COLO668 (cell line): ENCODE results near the gene CAMK2A.

Experiments used
- DNase-seq: peaks from one replicate; lab custom pipeline; 2025; ENCODE audit not compliant: unreplicated experiment; lab: John Stamatoyannopoulos, UW

Gene CAMK2A

GRCh38 chr5:150300496-150301169, 11.1 kb upstream of the CAMK2A start:
- DNase-seq: no peak

GRCh38 chr5:150299571-150300327, 10.2 kb upstream of the CAMK2A start:
- DNase-seq: no peak

- no peak for DNase-seq
Measured at GRCh38 chr5:150298701-150299451, 9.3 kb upstream of the CAMK2A start.

GRCh38 chr5:150297934-150298595, 8.5 kb upstream of the CAMK2A start:
- no peak for DNase-seq

- no peak for DNase-seq
Measured at GRCh38 chr5:150297236-150297890, 7.8 kb upstream of the CAMK2A start.

- no peak for DNase-seq
Measured at GRCh38 chr5:150296496-150296895, 6.9 kb upstream of the CAMK2A start.

GRCh38 chr5:150295741-150296486, 6.3 kb upstream of the CAMK2A start:
- DNase-seq: no peak

- DNase-seq: no peak
Measured at GRCh38 chr5:150295172-150295634, 5.6 kb upstream of the CAMK2A start.

GRCh38 chr5:150294551-150295071, 5.0 kb upstream of the CAMK2A start:
- no peak for DNase-seq

- no peak for DNase-seq
Measured at GRCh38 chr5:150293091-150293941, 3.7 kb upstream of the CAMK2A start.

- DNase-seq: no peak
Measured at GRCh38 chr5:150291388-150292385, 2.1 kb upstream of the CAMK2A start.

- DNase-seq: no peak
Measured at GRCh38 chr5:150288791-150289190, 782 bp downstream of the CAMK2A start.

- no peak for DNase-seq
Measured at GRCh38 chr5:150288361-150288760, 1.2 kb downstream of the CAMK2A start.

- DNase-seq: peak; percentile 1
Measured at GRCh38 chr5:150286820-150287219, 2.8 kb downstream of the CAMK2A start.

GRCh38 chr5:150285114-150285513, 4.5 kb downstream of the CAMK2A start:
- no peak for DNase-seq

- no peak for DNase-seq
Measured at GRCh38 chr5:150284311-150284710, 5.3 kb downstream of the CAMK2A start.

GRCh38 chr5:150283904-150284303, 5.7 kb downstream of the CAMK2A start:
- DNase-seq: no peak

- no peak for DNase-seq
Measured at GRCh38 chr5:150281987-150282386, 7.6 kb downstream of the CAMK2A start.
